Colonic mucosa (tissue), 4 donors: ENCODE data around the gene RALGAPB. TPM values are rescaled to one million over a fixed set of nuclear protein-coding genes. Genes with fewer than 3 reads are reported as not detected.

ENCODE experiments used
- DNase-seq: peaks from one replicate; pipeline ENCODE4 v3.0.0-alpha.2; 2020
- H3K27ac ChIP-seq: fragments of 200-600 bp; one replicate; pipeline ENCODE4 v1.8.0; 2021
- H3K27me3 ChIP-seq: fragments of 200-600 bp; one replicate; pipeline ENCODE4 v1.8.0; 2021
- H3K36me3 ChIP-seq: fragments of 200-600 bp; one replicate; pipeline ENCODE4 v1.8.0; 2021
- H3K4me1 ChIP-seq: fragments of 200-600 bp; one replicate; pipeline ENCODE4 v1.8.0; 2021; ENCODE audit warnings: mild to moderate bottlenecking
- H3K4me3 ChIP-seq: fragments of 200-600 bp; one replicate; pipeline ENCODE4 v1.8.0; 2021
- H3K9ac ChIP-seq, 2 donors: one replicate each; pipeline ENCODE4 v1.7.0; 2013; ENCODE audit warnings: control low read depth in 2 of 2, low read depth in 2 of 2, low read length in 2 of 2
- H3K9me3 ChIP-seq: fragments of 200-600 bp; one replicate; pipeline ENCODE4 v1.8.0; 2021
- CTCF ChIP-seq: fragments of 200-600 bp; IDR thresholded peaks from one replicate; pipeline ENCODE4 v1.8.0; 2022; ENCODE audit warnings: antibody characterized with exemption, mild to moderate bottlenecking
- intact Hi-C: fragments of 100-400 bp; cut with DNase I; formaldehyde crosslinking; loops from one replicate; pipeline ENCODE4 v1.14.1; 2022
- microRNA-seq: library from miRNA; unstranded; fragments of <30 nt; microRNA quantifications from one replicate; pipeline ENCODE4, GENCODE V29; 2019
- total RNA-seq, 2 donors: library from RNA; stranded (reverse); fragmentation: NEBNext Ultra II Directional in 1 of 2; extraction: Animal tissue kit (Norgen Biotek cat#: 25700) in 1 of 2; gene quantifications; one replicate each; pipeline ENCODE4 v1.2.1, GENCODE V29; 2021
- donor health status: healthy.
- donor health status: DM: no; HTN: no; CAD: no.
- donor health status: DM: no; HTN: no; CAD: no.

The RALGAPB gene
- total RNA-seq, 2 donors from 2014 or later: 30.5 to 33.7 TPM

GRCh38 chr20:38620441-38620840 is 147.8 kb downstream of the RALGAPB start:
- Histone ChIP-seq H3K27me3 (no peaks in the 10 kb centered on the region), H3K36me3 (no peaks in the 10 kb centered on the region), H3K9ac (no peak overlapping the region), H3K27ac (no peak overlapping the region), H3K4me3 (no peak overlapping the region), H3K4me1 (no peaks in the 10 kb centered on the region), H3K9me3 (no peaks in the 10 kb centered on the region)
- no peak for TF ChIP-seq CTCF
- intact Hi-C loops: no loop called here
- no peak for DNase-seq

DNA sequence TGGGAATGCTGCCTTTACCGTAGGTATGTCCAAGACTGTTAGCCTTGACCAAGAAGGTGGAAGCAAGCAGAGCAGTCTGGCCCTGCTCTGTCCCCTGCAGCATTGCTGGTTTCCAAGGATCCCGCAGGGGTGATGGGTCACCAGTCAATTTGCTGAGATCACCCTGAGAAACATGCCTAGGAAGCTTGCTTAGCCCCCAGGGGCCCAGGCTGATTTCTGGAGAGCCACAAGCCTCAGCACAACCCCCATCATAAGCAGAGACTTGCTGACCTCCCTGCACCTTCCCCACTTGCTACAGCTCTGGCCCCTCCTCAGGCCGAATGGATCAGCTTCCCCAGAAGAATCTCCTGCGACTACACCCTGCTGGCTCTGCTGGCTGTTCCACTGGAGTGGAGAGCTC is 150.4 kb downstream of the RALGAPB start:
- H3K9ac ChIP-seq: no peak overlapping the region
- H3K4me1 ChIP-seq: no peaks in the 10 kb centered on the region
- no peaks in the 10 kb centered on the region for H3K27me3 ChIP-seq
- H3K27ac ChIP-seq: no peak overlapping the region
- no peak for TF ChIP-seq CTCF
- no peak overlapping the region for H3K4me3 ChIP-seq
- no peak for DNase-seq
- H3K9me3 ChIP-seq: no peaks in the 10 kb centered on the region
- intact Hi-C loops: no loop called here
- no peaks in the 10 kb centered on the region for H3K36me3 ChIP-seq

DNA sequence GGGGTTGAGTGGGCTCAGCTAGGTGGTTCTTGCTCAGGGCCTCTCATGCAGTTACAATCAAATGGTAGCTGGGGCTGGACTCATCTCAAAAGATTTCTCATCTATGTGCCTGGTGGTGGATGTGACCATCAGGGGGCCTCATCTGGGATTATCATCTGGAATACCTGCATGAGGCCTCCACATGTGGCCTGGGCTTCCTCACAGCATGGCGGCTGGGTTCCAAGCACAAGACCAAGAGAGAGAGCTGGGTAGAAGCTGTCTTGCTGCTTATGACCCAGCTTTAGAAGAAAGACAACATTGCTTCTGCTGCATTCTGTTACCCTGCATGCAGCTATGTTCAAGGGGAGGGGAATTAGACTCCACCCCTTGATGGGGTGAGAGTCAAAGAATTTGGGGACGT is 151.4 kb downstream of the RALGAPB start:
- no peaks in the 10 kb centered on the region for H3K27me3 ChIP-seq
- no peak overlapping the region for H3K4me3 ChIP-seq
- no peak for TF ChIP-seq CTCF
- intact Hi-C loops: no loop called here
- no peaks in the 10 kb centered on the region for H3K9me3 ChIP-seq
- no peaks in the 10 kb centered on the region for H3K36me3 ChIP-seq
- no peak for DNase-seq
- no peak overlapping the region for H3K27ac ChIP-seq
- H3K4me1 ChIP-seq: no peaks in the 10 kb centered on the region
- no peak overlapping the region for H3K9ac ChIP-seq

- Histone ChIP-seq H3K36me3 (no peaks in the 10 kb centered on the region), H3K27me3 (no peaks in the 10 kb centered on the region), H3K4me1 (no peaks in the 10 kb centered on the region), H3K4me3 (no peak overlapping the region), H3K27ac (no peak overlapping the region), H3K9ac (no peak overlapping the region), H3K9me3 (no peaks in the 10 kb centered on the region)
- no peak for TF ChIP-seq CTCF
- DNase-seq: no peak
- intact Hi-C loops: no loop called here
These were observed 153.3 kb downstream of the RALGAPB start for GRCh38 chr20:38625896-38626295.

DNA sequence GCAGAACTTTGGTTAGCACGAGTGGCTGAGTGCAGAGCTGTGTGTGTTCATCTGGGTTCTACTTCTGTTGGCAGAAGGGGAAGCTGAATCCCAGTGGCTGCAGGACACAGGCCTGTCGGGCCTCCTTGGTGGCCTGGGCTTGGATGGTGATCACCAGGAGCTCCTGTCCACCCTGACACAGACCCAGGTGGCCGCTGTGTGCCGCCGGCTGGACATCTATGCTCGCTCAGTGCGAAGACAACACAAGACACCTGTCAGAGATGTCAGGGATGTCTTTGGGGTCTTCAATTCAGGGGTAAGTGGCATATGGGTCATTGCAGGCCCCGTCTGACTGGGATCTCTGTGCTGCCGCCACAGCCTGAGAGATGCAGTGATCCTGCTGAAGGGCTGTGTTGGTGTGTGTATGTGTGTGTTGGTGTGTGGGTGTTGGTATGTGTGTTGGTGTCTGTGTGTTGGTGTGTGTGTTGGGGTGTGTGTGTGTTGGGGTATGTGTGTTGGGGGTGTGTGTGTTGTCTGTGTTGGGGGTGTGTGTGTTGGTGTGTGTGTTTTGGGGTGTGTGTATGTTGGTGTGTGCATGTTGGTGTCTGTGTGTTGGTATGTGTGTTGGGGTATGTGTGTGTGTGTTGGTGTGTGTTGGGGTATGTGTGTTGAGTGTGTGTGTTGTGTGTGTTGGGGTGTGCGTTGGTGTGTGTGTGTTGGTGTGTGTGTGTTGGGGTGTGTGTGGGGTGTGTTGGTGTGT is 154.4 kb downstream of the RALGAPB start:
- Histone ChIP-seq H3K27ac (no peak overlapping the region), H3K27me3 (no peaks in the 10 kb centered on the region), H3K9me3 (no peaks in the 10 kb centered on the region), H3K9ac (no peak overlapping the region), H3K4me3 (no peak overlapping the region), H3K36me3 (no peaks in the 10 kb centered on the region), H3K4me1 (no peaks in the 10 kb centered on the region)
- intact Hi-C loops: no loop called here
- TF ChIP-seq CTCF: no peak
- no peak for DNase-seq

Small RNA genes within 50 kb of the gene (microRNA-seq; reads per million reads assigned to microRNA genes)
- not detected for gene MIR548O2

Other genes with a start within 250 kb of the RALGAPB start
- 1 to 10 TPM in 1 of 2 donors, under 1 TPM in 1; 0.40 to 3.9 TPM for gene KIAA1755, start 212.1 kb upstream of the RALGAPB start, total RNA-seq
- not detected for gene BPI, start 168.7 kb upstream of the RALGAPB start, total RNA-seq
- under 1 TPM in 1 of 2 donors, not detected in 1; 0.32 TPM for gene LBP, start 126.4 kb upstream of the RALGAPB start, total RNA-seq
- 10 to 100 TPM; 21.8 to 36.4 TPM for gene SNHG17, start 37.5 kb upstream of the RALGAPB start, total RNA-seq
- not detected for gene ADIG, start 108.4 kb downstream of the RALGAPB start, total RNA-seq
- not detected for gene ARHGAP40, start 129.0 kb downstream of the RALGAPB start, total RNA-seq